Measurements from ENCODE around the gene WIF1.

The WIF1 gene

GRCh38 chr12:65169320-65170208, 48.5 kb upstream of the WIF1 start, which contains the start of gene LEMD3 (continued):
- TF ChIP-seq ZBTB11 (tag by site-specific recombination; conservative IDR thresholded peaks at IDR 0.05; ENCODE audit: low read depth) (peak; percentile 65), KLF8 (tag by site-specific recombination; IDR thresholded peaks at IDR 0.05) (peak; percentile 90), ZBTB7A (tag by site-specific recombination; IDR thresholded peaks at IDR 0.05; ENCODE audit: low read depth) (no peak), ZXDB (tag by site-specific recombination; IDR thresholded peaks at IDR 0.05) (peak; percentile 89), PRDM10 (tag by site-specific recombination; IDR thresholded peaks at IDR 0.05) (peak; percentile 85), FEZF1 (tag by site-specific recombination; IDR thresholded peaks at IDR 0.05) (0 out of 2 replicates have a peak, but pooled peaks have one; percentile 13)

GRCh38 chr12:65168681-65169319, 47.7 kb upstream of the WIF1 start:
- H3K27ac ChIP-seq (ENCODE audit: extremely low read depth, low read depth, low read length): peak overlapping the region; percentile 95; the same call in 1 of the 2 replicates
- CTCF ChIA-PET: interaction anchor here (0.6 to 1.3 kb wide), 7 partner anchors 10 to 996 kb away, joined by 3 to 5 read pairs (median 3); partner anchors contain the start of gene WIF1
- TF ChIP-seq ZNF302 (tag by site-specific recombination; IDR thresholded peaks at IDR 0.05; ENCODE audit: low read depth): 0 out of 2 replicates have a peak, but pooled peaks have one; percentile 36
- no peak for TF ChIP-seq HOXD13 (CRISPR knock-in tag; IDR thresholded peaks at IDR 0.05; ENCODE audit: borderline replicate concordance)
- no peak for TF ChIP-seq ZBTB11 (tag by site-specific recombination; conservative IDR thresholded peaks at IDR 0.05; ENCODE audit: low read depth)
- no peak for TF ChIP-seq YY1 (tag by site-specific recombination; IDR thresholded peaks at IDR 0.05)
- TF ChIP-seq CTCF (tag by site-specific recombination; IDR thresholded peaks at IDR 0.05): no peak
- peak; percentile 85; the same call in 1 of the 2 replicates for TF ChIP-seq ZNF792 (tag by site-specific recombination; IDR thresholded peaks at IDR 0.05)
- peak; percentile 37; the same call in 1 of the 2 replicates for TF ChIP-seq ZNF362 (tag by site-specific recombination; IDR thresholded peaks at IDR 0.05)
- 0 out of 2 replicates have a peak, but pooled peaks have one; percentile 13 for TF ChIP-seq ZNF10 (tag by site-specific recombination; IDR thresholded peaks at IDR 0.05)
- TF ChIP-seq GLIS2 (tag by site-specific recombination; IDR thresholded peaks at IDR 0.05): no peak
- TF ChIP-seq PRDM10 (tag by site-specific recombination; IDR thresholded peaks at IDR 0.05): no peak

More at GRCh38 chr12:65168681-65169319, 47.7 kb upstream of the WIF1 start:
- H3K4me3 ChIP-seq (ENCODE audit: low read depth, low read length): peak overlapping the region; percentile 88
- H3K36me3 ChIP-seq (ENCODE audit: control insufficient read depth in 2 of 2, insufficient read depth in 1 of 2, low read length in 2 of 2): peaks cover 0 to 11% of the 10 kb centered on the region in 2 experiments; a peak in 2 of 3 replicates
- no peaks in the 10 kb centered on the region for H3K4me1 ChIP-seq (ENCODE audit: control insufficient read depth, insufficient read depth, low read length)
- POLR2A ChIA-PET: interaction anchor here (0.6 to 1.7 kb wide), 12 partner anchors 10 to 387 kb away, joined by 3 to 20 read pairs (median 3); no protein-coding TSS in a partner anchor
- no peaks in the 10 kb centered on the region for H3K9me3 ChIP-seq (ENCODE audit: control insufficient read depth, insufficient read depth, low read depth, low read length)

Data from HEK293 (cell line).